ENCODE data around the gene TBC1D5.

DNA sequence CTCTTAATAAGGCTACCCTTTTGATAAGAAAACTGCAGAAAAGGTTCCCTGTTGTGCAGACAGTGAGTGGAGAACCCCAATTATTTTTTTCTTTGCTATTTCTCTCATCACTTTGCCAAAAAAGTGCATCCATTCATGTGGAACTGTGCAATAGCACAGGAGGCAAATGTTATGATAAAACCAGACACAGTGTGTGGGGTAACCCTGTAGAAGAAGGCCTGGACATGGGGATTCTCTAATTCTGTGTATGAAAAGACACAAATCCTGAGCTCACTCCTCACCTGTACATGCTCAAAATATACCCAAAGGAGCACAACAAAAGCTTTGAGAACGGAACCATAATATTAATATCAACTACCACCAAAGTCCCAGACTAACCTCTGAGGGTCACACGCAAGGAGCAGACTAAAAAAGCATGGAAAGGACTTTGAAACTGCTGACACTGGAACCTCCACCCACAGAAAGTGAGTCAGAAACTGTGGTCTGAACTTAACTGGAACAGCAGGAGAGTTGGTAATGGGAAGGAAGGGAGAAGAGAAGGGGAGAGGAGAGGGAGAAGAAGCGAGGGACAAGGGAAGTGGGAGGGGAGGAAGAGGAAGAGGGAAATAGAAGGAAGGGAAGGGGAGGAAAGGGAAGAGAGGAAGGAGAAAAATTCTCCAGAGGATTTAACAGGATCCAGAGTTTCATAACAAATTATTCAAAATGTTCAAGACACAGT, 299.9 kb downstream of the TBC1D5 start:
- no peak for TF ChIP-seq GATA2 (IDR thresholded peaks at IDR 0.05; ENCODE audit: low read depth, low read length)
- no peak for TF ChIP-seq GATA3 (IDR thresholded peaks at IDR 0.05; ENCODE audit: low read depth, low read length)
